Activated T-helper 2 cell treated with anti-CD3 and anti-CD28 coated beads, Interferon-gamma antibody, Interleukin-2, Interleukin-4, amounts not matched to agents 10 μg/mL and 5 μg/mL and 100 μg/mL, durations not matched to agents 14 hours and 24 hours and 36 hours (primary cell): Measurements from ENCODE around the gene MAG. TPM values are rescaled to one million over a fixed set of nuclear protein-coding genes. Genes with fewer than 3 reads are reported as not detected.
"Not testable (repeated sequence)": the region's sequence is repeated elsewhere in the genome, so short reads cannot be mapped to it uniquely, and the experiment has no call there.

Experiments
- DNase-seq: peaks from one replicate; pipeline ENCODE4 v3.0.0; 2021; ENCODE audit warnings: low spot score
- H3K27ac Mint-ChIP-seq: one replicate; pipeline ENCODE4 v1.8.0; 2021; ENCODE audit warnings: mixed read lengths
- H3K27me3 Mint-ChIP-seq: one replicate; pipeline ENCODE4 v1.8.0; 2021; ENCODE audit warnings: low read depth, mixed read lengths
- H3K36me3 Mint-ChIP-seq: one replicate; pipeline ENCODE4 v1.8.0; 2021; ENCODE audit warnings: low read depth, mixed read lengths
- H3K4me1 Mint-ChIP-seq: one replicate; pipeline ENCODE4 v1.8.0; 2021; ENCODE audit warnings: low read depth, mixed read lengths
- H3K4me3 Mint-ChIP-seq: one replicate; pipeline ENCODE4 v1.8.0; 2021; ENCODE audit warnings: low read depth, mild to moderate bottlenecking, moderate library complexity, mixed read lengths
- H3K9me3 Mint-ChIP-seq: one replicate; pipeline ENCODE4 v1.8.0; 2021; ENCODE audit warnings: mixed read lengths
- intact Hi-C: fragments of 100-400 bp; cut with micrococcal nuclease; formaldehyde crosslinking; loops from one replicate; pipeline ENCODE4 v1.15.1; 2023
- total RNA-seq: library from RNA; stranded (reverse); gene quantifications from 2 replicates; pipeline ENCODE4 v1.2.3, GENCODE V29; 2022

MAG gene
- total RNA-seq, 1 donor from 2014 or later: 0.37 TPM

DNA sequence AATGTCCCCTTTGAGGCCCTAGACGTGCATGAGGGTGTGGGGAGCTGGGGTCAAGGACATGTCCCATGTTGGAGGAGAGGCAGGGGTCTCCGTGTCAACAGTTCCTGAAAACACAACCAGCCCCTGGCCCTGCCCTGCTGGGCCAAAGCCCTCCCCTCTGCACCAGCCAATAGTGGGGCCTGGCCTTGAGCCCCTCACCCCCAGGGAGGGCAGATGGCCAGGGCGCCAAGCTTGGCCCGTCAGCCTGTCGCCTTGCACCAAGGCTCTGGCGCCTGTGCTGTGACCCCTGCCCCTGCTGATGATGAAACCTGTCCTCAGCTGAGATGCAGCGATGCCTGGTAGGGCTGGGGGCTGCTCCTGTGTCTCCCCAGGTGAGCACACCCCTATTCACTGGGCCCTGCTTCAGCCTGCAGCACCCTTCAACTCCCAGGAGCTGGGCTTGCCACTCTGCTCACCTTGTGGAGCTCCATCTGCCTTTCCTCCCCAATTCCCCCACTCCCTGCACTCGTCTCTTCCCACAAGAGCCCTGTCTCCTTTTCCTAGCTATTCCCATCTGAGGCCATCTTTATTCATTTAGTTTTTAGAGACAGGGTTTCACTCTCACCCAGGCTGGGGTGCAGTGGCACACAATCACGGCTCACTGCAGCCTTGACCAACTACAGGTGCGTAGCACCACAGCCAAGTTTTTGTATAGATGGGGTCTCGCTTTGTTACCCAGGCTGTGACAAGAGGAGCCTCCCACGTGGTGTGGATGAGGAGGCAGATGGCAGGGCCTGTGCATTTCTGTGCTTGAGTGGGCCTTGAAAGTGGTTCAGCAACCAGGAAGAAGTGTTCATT lies 11.8 kb upstream of the MAG start:
- DNase-seq: no peak
- no peak overlapping the region for H3K27ac Mint-ChIP-seq
- peaks cover 4% of the 10 kb centered on the region for H3K27me3 Mint-ChIP-seq
- no peak overlapping the region for H3K4me3 Mint-ChIP-seq
- H3K9me3 Mint-ChIP-seq: no peaks in the 10 kb centered on the region
- peaks cover 2% of the 10 kb centered on the region for H3K4me1 Mint-ChIP-seq
- H3K36me3 Mint-ChIP-seq: peaks cover 21% of the 10 kb centered on the region
- intact Hi-C loops: no loop called here

DNA sequence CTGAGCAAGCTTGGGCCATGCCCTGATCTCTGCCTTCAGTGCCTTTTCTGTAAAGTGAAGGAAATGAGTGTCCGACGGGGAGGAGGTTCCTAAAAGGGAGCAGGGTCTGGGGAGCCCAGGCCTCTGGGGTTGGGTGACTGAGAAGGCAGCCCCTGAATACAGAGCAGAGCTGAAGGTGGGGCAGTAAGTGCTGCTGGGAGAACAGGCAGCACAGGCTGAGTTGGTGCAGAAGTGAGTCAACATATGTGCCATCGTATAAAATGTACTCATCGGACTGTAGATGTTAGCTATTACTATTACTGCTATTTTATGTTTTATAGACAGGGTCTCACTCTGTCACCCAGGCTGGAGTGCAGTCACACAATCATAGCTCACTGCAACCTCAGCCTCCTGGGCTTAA lies 10.7 kb upstream of the MAG start:
- no peaks in the 10 kb centered on the region for H3K9me3 Mint-ChIP-seq
- DNase-seq: no peak
- peaks cover 11% of the 10 kb centered on the region for H3K36me3 Mint-ChIP-seq
- H3K4me3 Mint-ChIP-seq: no peak overlapping the region
- no peak overlapping the region for H3K27ac Mint-ChIP-seq
- intact Hi-C loops: no loop called here
- peaks cover 2% of the 10 kb centered on the region for H3K4me1 Mint-ChIP-seq
- peaks cover 5% of the 10 kb centered on the region for H3K27me3 Mint-ChIP-seq

DNA sequence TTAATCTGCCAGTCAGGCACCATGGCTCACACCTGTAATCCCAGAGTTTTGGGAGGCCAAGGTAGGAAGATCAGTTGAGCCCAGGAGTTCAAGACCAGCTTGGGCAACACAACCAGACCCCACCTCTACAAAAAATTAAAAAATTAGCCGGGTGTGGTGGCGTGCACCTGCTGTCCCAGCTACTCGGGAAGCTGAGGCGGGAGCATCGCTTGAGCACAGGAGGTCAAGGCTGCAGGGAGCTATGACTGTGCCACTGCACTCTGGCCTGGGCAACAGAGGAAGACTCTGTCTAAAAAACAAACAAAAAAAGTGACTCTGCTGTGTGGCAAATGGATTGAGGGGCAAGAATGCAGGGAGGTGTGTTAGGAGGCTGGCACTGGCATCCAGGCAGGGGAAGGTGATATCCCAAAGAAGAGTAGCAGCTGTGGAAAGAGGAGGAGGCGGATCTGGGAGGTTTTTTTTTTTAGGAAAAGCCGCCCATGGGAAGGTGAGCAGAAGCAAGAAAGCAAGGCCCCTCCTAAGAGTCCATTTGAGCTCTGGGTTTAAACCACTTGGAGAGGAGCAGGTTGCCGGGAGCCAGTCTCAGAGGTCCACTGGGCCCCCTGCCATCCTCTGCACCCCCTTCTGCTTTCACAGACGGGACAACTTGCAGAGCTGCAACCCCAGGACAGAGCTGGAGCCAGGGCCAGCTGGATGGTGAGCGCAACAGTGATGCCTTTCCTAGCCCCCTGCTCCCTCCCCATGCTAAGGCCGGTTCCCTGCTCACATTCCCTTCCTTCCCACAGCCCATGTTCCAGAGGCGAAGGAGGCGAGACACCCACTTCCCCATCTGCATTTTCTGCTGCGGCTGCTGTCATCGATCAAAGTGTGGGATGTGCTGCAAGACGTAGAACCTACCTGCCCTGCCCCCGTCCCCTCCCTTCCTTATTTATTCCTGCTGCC lies 7.5 kb upstream of the MAG start:
- no peaks in the 10 kb centered on the region for H3K4me1 Mint-ChIP-seq
- H3K4me3 Mint-ChIP-seq: no peak overlapping the region
- no peak overlapping the region for H3K27ac Mint-ChIP-seq
- H3K36me3 Mint-ChIP-seq: peaks cover under 1% of the 10 kb centered on the region
- H3K9me3 Mint-ChIP-seq: no peaks in the 10 kb centered on the region
- H3K27me3 Mint-ChIP-seq: peaks cover 5% of the 10 kb centered on the region
- DNase-seq: no peak
- intact Hi-C loops: no loop called here

DNA sequence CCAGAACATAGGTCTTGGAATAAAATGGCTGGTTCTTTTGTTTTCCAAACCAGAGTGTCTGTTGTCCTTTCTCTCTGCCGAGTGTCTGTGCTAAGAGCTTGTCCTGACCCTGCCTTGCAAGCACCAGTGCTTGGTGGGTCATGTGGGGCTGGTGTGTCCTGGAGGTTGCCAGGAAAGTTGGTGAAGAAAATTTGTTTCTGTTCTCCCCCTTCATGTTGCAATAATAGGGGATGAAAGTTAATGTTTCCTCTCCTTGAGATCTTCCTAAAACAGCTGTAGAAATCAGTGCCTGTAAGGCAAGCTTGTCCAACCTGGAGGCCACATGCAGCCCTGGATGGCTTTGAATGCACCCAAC lies 6.9 kb upstream of the MAG start:
- no peak overlapping the region for H3K27ac Mint-ChIP-seq
- no peaks in the 10 kb centered on the region for H3K4me1 Mint-ChIP-seq
- H3K27me3 Mint-ChIP-seq: peaks cover 5% of the 10 kb centered on the region
- H3K36me3 Mint-ChIP-seq: no peaks in the 10 kb centered on the region
- intact Hi-C loops: no loop called here
- no peak overlapping the region for H3K4me3 Mint-ChIP-seq
- no peak for DNase-seq
- no peaks in the 10 kb centered on the region for H3K9me3 Mint-ChIP-seq

DNA sequence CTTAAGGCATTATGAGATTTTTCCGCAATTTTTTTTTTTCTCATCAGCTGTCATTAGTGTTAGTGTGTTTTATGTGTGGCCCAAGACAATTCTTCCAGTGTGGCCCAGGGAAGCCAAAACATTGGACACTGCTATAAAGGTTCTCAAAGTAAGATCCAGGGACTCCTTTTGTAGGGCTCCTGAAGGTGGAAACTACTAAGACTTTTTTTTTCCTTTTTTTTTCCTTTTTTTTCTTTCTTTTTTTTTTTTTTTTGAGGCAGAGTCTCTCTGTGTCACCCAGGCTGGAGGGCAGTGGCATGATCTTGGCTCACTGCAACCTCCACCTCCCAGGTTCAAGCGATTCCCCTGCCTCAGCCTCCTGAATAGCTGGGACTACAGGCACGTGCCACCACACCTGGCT lies 6.5 kb upstream of the MAG start:
- H3K4me3 Mint-ChIP-seq, intact Hi-C loops, H3K27me3 Mint-ChIP-seq, H3K36me3 Mint-ChIP-seq, H3K9me3 Mint-ChIP-seq, H3K4me1 Mint-ChIP-seq, H3K27ac Mint-ChIP-seq, DNase-seq: not testable (repeated sequence)

DNA sequence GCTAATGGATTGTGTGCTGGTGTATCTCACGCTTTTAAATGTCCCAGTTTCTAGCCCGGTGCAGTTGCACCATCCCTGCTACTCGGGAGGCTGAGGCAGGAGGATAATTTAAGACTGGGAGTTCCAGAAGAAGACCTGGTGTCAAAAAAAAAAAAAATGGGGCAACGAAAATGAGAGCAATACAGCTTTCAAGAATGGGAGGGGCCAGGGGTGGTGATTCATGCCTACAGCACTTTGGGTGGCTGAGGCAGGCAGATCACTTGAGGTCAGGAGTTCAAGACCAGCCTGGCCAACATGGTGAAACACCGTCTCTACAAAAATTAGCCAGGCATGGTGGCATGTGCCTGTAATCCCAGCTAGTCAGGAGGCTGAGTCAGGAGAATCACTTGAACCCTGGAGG lies 5.9 kb upstream of the MAG start:
- DNase-seq, H3K27me3 Mint-ChIP-seq, H3K27ac Mint-ChIP-seq, H3K36me3 Mint-ChIP-seq, H3K4me3 Mint-ChIP-seq, H3K9me3 Mint-ChIP-seq, intact Hi-C loops, H3K4me1 Mint-ChIP-seq: not testable (repeated sequence)

DNA sequence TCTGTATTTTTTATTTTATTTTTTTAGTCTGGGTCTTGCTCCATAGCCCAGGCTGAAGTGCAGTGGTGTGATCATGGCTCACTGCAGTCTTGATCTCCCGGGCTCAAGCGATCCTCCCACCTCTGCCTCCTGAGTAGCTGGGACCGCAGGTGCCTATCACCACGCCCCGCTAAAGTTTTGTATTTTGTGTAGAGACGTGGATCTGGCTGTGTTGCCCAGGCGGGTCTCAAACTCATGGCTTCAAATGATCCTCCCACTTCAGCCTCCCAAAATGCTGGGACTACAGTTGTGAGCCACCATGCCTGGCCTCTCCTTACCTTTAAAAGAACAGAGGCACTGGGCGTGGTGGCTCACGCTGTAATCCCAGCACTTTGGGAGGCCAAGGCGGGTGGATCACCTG lies 4.2 kb upstream of the MAG start:
- no peaks in the 10 kb centered on the region for H3K9me3 Mint-ChIP-seq
- intact Hi-C loops: no loop called here
- no peak overlapping the region for H3K4me3 Mint-ChIP-seq
- H3K36me3 Mint-ChIP-seq: no peaks in the 10 kb centered on the region
- H3K27ac Mint-ChIP-seq: no peak overlapping the region
- H3K27me3 Mint-ChIP-seq: peaks cover 4% of the 10 kb centered on the region
- no peaks in the 10 kb centered on the region for H3K4me1 Mint-ChIP-seq
- no peak for DNase-seq

DNA sequence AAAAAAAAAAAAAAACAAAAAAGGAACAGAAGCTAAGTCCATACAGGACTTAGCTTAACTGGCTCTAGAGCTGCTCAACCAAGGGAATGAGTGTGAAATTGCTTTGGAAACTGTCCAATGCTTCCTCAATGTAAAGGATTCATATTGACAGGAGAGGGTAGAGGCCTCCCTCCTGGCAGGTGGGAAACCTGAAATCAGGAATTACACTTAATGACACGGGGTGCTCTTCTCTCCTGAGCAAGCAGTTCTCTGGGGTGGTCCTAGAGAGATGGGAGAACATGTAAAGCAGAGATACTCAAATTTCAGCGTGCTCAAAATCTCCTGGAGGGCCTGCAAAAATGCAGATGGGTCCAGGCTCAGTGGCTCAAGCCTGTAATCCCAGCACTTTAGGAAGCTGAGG lies 3.6 kb upstream of the MAG start:
- DNase-seq: no peak
- Mint-ChIP-seq H3K27me3 (peaks cover 4% of the 10 kb centered on the region), H3K9me3 (no peaks in the 10 kb centered on the region), H3K36me3 (no peaks in the 10 kb centered on the region), H3K27ac (no peak overlapping the region), H3K4me1 (no peaks in the 10 kb centered on the region), H3K4me3 (no peak overlapping the region)
- intact Hi-C loops: no loop called here

DNA sequence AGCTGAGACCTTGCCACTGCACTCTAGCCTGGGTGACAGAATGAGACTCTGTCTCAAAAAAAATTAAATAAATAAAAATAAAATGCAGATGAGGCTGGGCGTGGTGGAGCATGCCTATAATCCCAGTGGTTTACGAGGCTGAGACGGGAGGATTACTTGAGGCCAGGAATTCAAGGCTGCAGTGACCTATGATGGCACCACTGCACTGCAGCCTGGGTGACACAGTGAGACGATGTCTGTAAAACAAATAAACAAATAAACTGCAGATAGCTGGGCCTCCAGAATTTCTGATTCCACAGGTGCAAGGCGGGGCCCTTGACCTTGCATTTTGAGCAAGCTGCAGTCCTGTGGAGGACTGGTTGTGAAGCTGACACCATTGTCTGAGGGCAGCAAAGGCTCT lies 3.1 kb upstream of the MAG start:
- H3K36me3 Mint-ChIP-seq: no peaks in the 10 kb centered on the region
- no peak overlapping the region for H3K4me3 Mint-ChIP-seq
- no peak for DNase-seq
- no peaks in the 10 kb centered on the region for H3K9me3 Mint-ChIP-seq
- intact Hi-C loops: no loop called here
- H3K4me1 Mint-ChIP-seq: no peaks in the 10 kb centered on the region
- no peak overlapping the region for H3K27ac Mint-ChIP-seq
- H3K27me3 Mint-ChIP-seq: peaks cover 4% of the 10 kb centered on the region

DNA sequence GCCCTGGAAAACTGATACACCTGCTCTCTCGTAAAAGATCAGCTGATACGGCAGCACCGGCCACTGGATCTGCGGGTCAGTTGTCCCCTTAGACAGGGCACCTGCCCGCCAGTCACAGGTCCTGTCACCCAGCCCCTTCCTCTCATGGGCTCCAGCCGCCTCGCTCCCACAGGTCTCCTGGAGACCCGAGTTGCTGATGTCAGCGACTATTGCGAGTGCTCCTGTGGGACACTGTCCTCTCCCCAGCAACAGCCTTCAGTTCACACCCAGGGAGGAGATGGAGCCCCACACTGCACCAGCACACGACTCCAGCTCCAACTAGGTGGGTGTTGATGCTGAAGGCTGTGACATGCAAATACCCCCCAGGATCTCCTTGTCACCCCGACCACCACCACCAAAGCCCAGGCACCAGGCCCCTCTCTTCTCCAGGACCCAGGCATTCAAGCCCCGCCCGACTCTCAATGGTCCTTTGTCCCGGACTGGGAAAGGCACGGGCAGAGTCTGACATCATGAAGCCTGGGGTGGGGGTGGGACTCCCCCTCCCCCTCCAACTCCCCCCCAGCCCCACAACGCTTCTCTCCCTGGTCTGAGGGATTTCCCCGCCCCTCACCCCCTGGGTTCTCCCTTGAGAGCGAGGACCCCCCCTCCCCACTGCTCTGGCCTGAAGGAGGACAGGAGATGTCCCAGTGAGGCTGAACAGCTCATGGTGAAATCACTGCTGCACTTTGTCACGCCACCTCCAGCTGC lies 1.4 kb upstream of the MAG start:
- no peak for DNase-seq
- Mint-ChIP-seq H3K27me3 (peaks cover 2% of the 10 kb centered on the region), H3K27ac (no peak overlapping the region), H3K4me3 (no peak overlapping the region), H3K4me1 (no peaks in the 10 kb centered on the region), H3K9me3 (no peaks in the 10 kb centered on the region), H3K36me3 (no peaks in the 10 kb centered on the region)
- intact Hi-C loops: no loop called here

DNA sequence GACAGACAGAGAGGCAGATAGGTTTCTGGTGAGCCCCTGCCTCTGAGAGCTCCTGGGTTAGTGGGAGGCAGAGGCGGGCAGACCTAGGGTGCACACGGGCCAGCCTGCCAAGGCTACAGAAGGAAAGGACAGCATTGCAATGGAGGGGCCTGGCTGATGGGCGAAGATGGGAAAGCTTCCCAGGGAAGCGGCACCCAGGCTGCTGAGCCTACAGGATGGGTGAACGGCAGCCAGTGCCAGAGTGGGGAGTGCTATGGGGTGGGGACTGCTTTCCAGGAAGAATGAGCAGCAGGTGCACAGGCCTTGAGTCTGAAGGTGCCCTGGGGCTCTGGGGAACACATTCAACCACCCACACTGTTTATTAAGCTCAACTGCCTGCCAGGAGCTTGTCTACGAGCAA lies 702 bp upstream of the MAG start:
- no peak overlapping the region for H3K4me3 Mint-ChIP-seq
- no peak overlapping the region for H3K27ac Mint-ChIP-seq
- no peaks in the 10 kb centered on the region for H3K36me3 Mint-ChIP-seq
- no peaks in the 10 kb centered on the region for H3K4me1 Mint-ChIP-seq
- no peaks in the 10 kb centered on the region for H3K9me3 Mint-ChIP-seq
- intact Hi-C loops: no loop called here
- H3K27me3 Mint-ChIP-seq: peaks cover 2% of the 10 kb centered on the region
- no peak for DNase-seq

DNA sequence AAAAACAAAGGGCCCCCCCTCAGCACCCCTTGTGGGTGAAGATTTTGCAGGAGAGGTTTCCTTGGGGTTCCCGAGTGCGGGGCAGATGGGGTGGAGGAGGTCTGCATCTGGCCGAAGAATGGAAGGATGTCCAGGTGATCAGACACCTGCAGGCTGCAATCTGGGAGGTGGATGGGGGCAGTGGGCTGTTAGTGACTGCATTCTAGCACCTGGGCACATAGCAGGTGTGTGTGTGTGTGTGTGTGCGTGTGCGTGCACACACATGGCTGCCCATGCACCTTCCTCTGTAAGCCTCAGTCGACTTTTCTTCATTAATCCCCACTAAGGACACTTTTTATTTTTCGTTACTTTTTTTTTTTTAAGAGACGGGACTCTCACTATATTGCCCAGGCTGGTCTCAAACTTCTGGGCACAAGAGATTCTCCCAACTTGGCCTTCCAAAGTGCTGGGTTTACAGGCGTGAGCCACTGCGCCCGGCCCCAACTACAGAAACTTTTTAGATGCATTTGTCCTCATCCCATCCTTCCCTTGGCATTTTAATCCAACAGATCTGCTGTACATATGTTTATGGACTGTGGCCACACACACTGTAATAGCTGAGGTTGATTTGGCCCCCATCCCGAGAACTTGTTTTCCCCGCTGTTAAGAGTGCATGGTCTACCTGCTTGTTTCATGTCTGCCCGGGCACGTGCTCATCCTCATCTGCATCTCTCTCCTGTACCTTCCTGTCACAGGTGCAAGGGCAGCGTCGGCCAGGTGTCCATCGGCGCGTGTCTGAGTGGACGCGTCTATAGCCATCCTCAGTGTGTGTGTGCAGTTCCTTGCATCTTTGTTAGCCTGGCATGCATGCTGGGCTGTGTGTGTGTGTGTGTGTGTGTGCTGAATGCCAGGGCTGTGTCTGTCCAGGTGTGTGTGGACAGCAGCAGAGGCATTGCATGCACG lies 731 bp downstream of the MAG start:
- Mint-ChIP-seq H3K4me1 (no peaks in the 10 kb centered on the region), H3K9me3 (no peaks in the 10 kb centered on the region), H3K36me3 (no peaks in the 10 kb centered on the region)

More for the DNA sequence above, 731 bp downstream of the MAG start:
- no peak for DNase-seq
- no peak overlapping the region for H3K27ac Mint-ChIP-seq
- H3K4me3 Mint-ChIP-seq: no peak overlapping the region
- peaks cover 2% of the 10 kb centered on the region for H3K27me3 Mint-ChIP-seq
- intact Hi-C loops: no loop called here
